GM19452 (cell line): ENCODE results near the gene GTPBP10.
"Not testable (repeated sequence)": the region's sequence is repeated elsewhere in the genome, so short reads cannot be mapped to it uniquely, and the experiment has no call there.

ENCODE experiments used
- ATAC-seq: cut with Tn5 transposase; IDR thresholded peaks from one replicate; pipeline ENCODE4 v1.9.1; 2021; ENCODE audit not compliant: unreplicated experiment

Gene GTPBP10

GRCh38 chr7:90346336-90347125 is at the start of gene GTPBP10:
GTPBP10 (plus strand) TSS chr7:90346716; CDS start chr7:90346742, 26 bp downstream.
- ATAC-seq: peak; percentile 96

GRCh38 chr7:90298145-90299038 is 48.1 kb upstream of the GTPBP10 start:
- ATAC-seq: peak; percentile 63

GRCh38 chr7:90303241-90303640 is 43.3 kb upstream of the GTPBP10 start:
- ATAC-seq: no peak

- ATAC-seq: no peak
Observed at GRCh38 chr7:90309872-90310271, 36.6 kb upstream of the GTPBP10 start.

- no peak for ATAC-seq
Observed at GRCh38 chr7:90311175-90311574, 35.3 kb upstream of the GTPBP10 start.

GRCh38 chr7:90312745-90313144 is 33.8 kb upstream of the GTPBP10 start:
- no peak for ATAC-seq

- no peak for ATAC-seq
Observed at GRCh38 chr7:90313907-90314306, 32.6 kb upstream of the GTPBP10 start.

- ATAC-seq: no peak
Observed at GRCh38 chr7:90320014-90320413, 26.5 kb upstream of the GTPBP10 start.

- no peak for ATAC-seq
Observed at GRCh38 chr7:90320418-90320800, 26.1 kb upstream of the GTPBP10 start.

- no peak for ATAC-seq
Observed at GRCh38 chr7:90320801-90321494, 25.6 kb upstream of the GTPBP10 start, which contains the start of gene FAM237B. FAM237B (minus strand) TSS chr7:90321304; CDS start chr7:90319748, 1,556 bp downstream.

GRCh38 chr7:90322837-90323236 is 23.7 kb upstream of the GTPBP10 start:
- no peak for ATAC-seq

- ATAC-seq: no peak
Observed at GRCh38 chr7:90326500-90326899, 20.0 kb upstream of the GTPBP10 start.

GRCh38 chr7:90334193-90334843 is 12.2 kb upstream of the GTPBP10 start:
- ATAC-seq: no peak

- ATAC-seq: not testable (repeated sequence)
Observed at GRCh38 chr7:90334926-90335325, 11.6 kb upstream of the GTPBP10 start.

- ATAC-seq: no peak
Observed at GRCh38 chr7:90337106-90337505, 9.4 kb upstream of the GTPBP10 start.

GRCh38 chr7:90345016-90345415 is 1.5 kb upstream of the GTPBP10 start:
- ATAC-seq: no peak

- peak; percentile 12 for ATAC-seq
Observed at GRCh38 chr7:90345595-90346335, 751 bp upstream of the GTPBP10 start.

- no peak for ATAC-seq
Observed at GRCh38 chr7:90347759-90348158, 1.2 kb downstream of the GTPBP10 start.

- no peak for ATAC-seq
Observed at GRCh38 chr7:90349305-90349704, 2.8 kb downstream of the GTPBP10 start.

- ATAC-seq: not testable (repeated sequence)
Observed at GRCh38 chr7:90350032-90350431, 3.5 kb downstream of the GTPBP10 start.
